ENCODE data around the gene C4A. TPM values are rescaled to one million over a fixed set of nuclear protein-coding genes. Genes with fewer than 3 reads are reported as not detected.
"Not testable (repeated sequence)": the region's sequence is repeated elsewhere in the genome, so short reads cannot be mapped to it uniquely, and the experiment has no call there.

Gene C4A
- total and polyA plus RNA-seq, 2 donors (not counting 1 experiment from before 2014, with no cell fraction given), result 21.1 to 25.2 TPM

- Histone ChIP-seq H3K36me3 (ENCODE audit: control insufficient read depth, insufficient read depth, low read length) (peaks cover 2% of the 10 kb centered on the region), H3K4me1 (ENCODE audit: control insufficient read depth, extremely low read depth, insufficient read depth, low read length) (no peaks in the 10 kb centered on the region)
- DNase-seq (ENCODE audit: low read depth in 2 of 2), result no peak
Observed at GRCh38 chr6:31978831-31979230, 3.0 kb upstream of the C4A start.

GRCh38 chr6:31979238-31979898 is 2.5 kb upstream of the C4A start:
- TF ChIP-seq CTCF (conservative IDR thresholded peaks at IDR 0.05 in 1 of 2, IDR thresholded peaks at IDR 0.05 in 1 of 2; ENCODE audit: low read depth in 1 of 2, low read length in 2 of 2) (no peak), EZH2 (IDR thresholded peaks at IDR 0.05; ENCODE audit: low read length, missing control alignments) (no peak)
- Histone ChIP-seq H3K9ac (ENCODE audit: insufficient read depth, low read length) (no peak overlapping the region), H4K20me1 (ENCODE audit: control insufficient read depth, extremely low read depth, insufficient read depth, low read length) (no peaks in the 10 kb centered on the region), H3K36me3 (ENCODE audit: control insufficient read depth, insufficient read depth, low read length) (peaks cover 2% of the 10 kb centered on the region), H2AFZ (ENCODE audit: low read length) (no peak overlapping the region), H3K27ac (ENCODE audit: insufficient read depth, low read length) (no peak overlapping the region), H3K4me2 (ENCODE audit: extremely low read depth, insufficient read depth, low read length) (no peak overlapping the region), H3K4me3 (replicated peaks in 1 of 4; ENCODE audit: control extremely low read depth in 1 of 4, insufficient read depth in 1 of 4, low read depth in 3 of 4, low read length in 4 of 4) (no peak overlapping the region), H3K4me1 (ENCODE audit: control insufficient read depth, extremely low read depth, insufficient read depth, low read length) (no peaks in the 10 kb centered on the region), H3K27me3 (ENCODE audit: control insufficient read depth, insufficient read depth, low read length) (no peaks in the 10 kb centered on the region), H3K79me2 (ENCODE audit: control insufficient read depth, insufficient read depth, low read length) (no peaks in the 10 kb centered on the region), H3K9me3 (ENCODE audit: control insufficient read depth, insufficient read depth, low read depth, low read length) (no peaks in the 10 kb centered on the region)
- no peak for DNase-seq (ENCODE audit: low read depth in 2 of 2)

More at GRCh38 chr6:31978831-31979230, 3.0 kb upstream of the C4A start:
- Histone ChIP-seq H3K27me3 (ENCODE audit: control insufficient read depth, insufficient read depth, low read length) (no peaks in the 10 kb centered on the region), H3K79me2 (ENCODE audit: control insufficient read depth, insufficient read depth, low read length) (peaks cover 2% of the 10 kb centered on the region), H4K20me1 (ENCODE audit: control insufficient read depth, extremely low read depth, insufficient read depth, low read length) (no peaks in the 10 kb centered on the region), H3K4me3 (replicated peaks in 1 of 4; ENCODE audit: control extremely low read depth in 1 of 4, insufficient read depth in 1 of 4, low read depth in 3 of 4, low read length in 4 of 4) (no peak overlapping the region), H3K4me2 (ENCODE audit: extremely low read depth, insufficient read depth, low read length) (no peak overlapping the region), H3K9me3 (ENCODE audit: control insufficient read depth, insufficient read depth, low read depth, low read length) (no peaks in the 10 kb centered on the region), H2AFZ (ENCODE audit: low read length) (no peak overlapping the region), H3K27ac (ENCODE audit: insufficient read depth, low read length) (no peak overlapping the region), H3K9ac (ENCODE audit: insufficient read depth, low read length) (no peak overlapping the region)
- TF ChIP-seq CTCF (conservative IDR thresholded peaks at IDR 0.05 in 1 of 2, IDR thresholded peaks at IDR 0.05 in 1 of 2; ENCODE audit: low read depth in 1 of 2, low read length in 2 of 2), result no peak

GRCh38 chr6:31980195-31980876 is 1.5 kb upstream of the C4A start:
- DNase-seq (ENCODE audit: low read depth in 2 of 2); H3K4me2 ChIP-seq (ENCODE audit: extremely low read depth, insufficient read depth, low read length); H3K27me3 ChIP-seq (ENCODE audit: control insufficient read depth, insufficient read depth, low read length); H3K36me3 ChIP-seq (ENCODE audit: control insufficient read depth, insufficient read depth, low read length); H3K9me3 ChIP-seq (ENCODE audit: control insufficient read depth, insufficient read depth, low read depth, low read length); H4K20me1 ChIP-seq (ENCODE audit: control insufficient read depth, extremely low read depth, insufficient read depth, low read length); H3K9ac ChIP-seq (ENCODE audit: insufficient read depth, low read length); H3K4me1 ChIP-seq (ENCODE audit: control insufficient read depth, extremely low read depth, insufficient read depth, low read length); H2AFZ ChIP-seq (ENCODE audit: low read length); H3K27ac ChIP-seq (ENCODE audit: insufficient read depth, low read length); H3K4me3 ChIP-seq (replicated peaks in 1 of 4; ENCODE audit: control extremely low read depth in 1 of 4, insufficient read depth in 1 of 4, low read depth in 3 of 4, low read length in 4 of 4); H3K79me2 ChIP-seq (ENCODE audit: control insufficient read depth, insufficient read depth, low read length): not testable (repeated sequence)

GRCh38 chr6:31980998-31981397 is 859 bp upstream of the C4A start:
- H4K20me1 ChIP-seq (ENCODE audit: control insufficient read depth, extremely low read depth, insufficient read depth, low read length); DNase-seq (ENCODE audit: low read depth in 2 of 2); H3K9me3 ChIP-seq (ENCODE audit: control insufficient read depth, insufficient read depth, low read depth, low read length); H3K36me3 ChIP-seq (ENCODE audit: control insufficient read depth, insufficient read depth, low read length); H3K4me1 ChIP-seq (ENCODE audit: control insufficient read depth, extremely low read depth, insufficient read depth, low read length); H3K27ac ChIP-seq (ENCODE audit: insufficient read depth, low read length); H3K27me3 ChIP-seq (ENCODE audit: control insufficient read depth, insufficient read depth, low read length); H3K4me3 ChIP-seq (replicated peaks in 1 of 4; ENCODE audit: control extremely low read depth in 1 of 4, insufficient read depth in 1 of 4, low read depth in 3 of 4, low read length in 4 of 4); H2AFZ ChIP-seq (ENCODE audit: low read length); H3K4me2 ChIP-seq (ENCODE audit: extremely low read depth, insufficient read depth, low read length); H3K79me2 ChIP-seq (ENCODE audit: control insufficient read depth, insufficient read depth, low read length); H3K9ac ChIP-seq (ENCODE audit: insufficient read depth, low read length): not testable (repeated sequence)

- not testable (repeated sequence) for H3K27ac ChIP-seq (ENCODE audit: insufficient read depth, low read length); H3K4me1 ChIP-seq (ENCODE audit: control insufficient read depth, extremely low read depth, insufficient read depth, low read length); H2AFZ ChIP-seq (ENCODE audit: low read length); H4K20me1 ChIP-seq (ENCODE audit: control insufficient read depth, extremely low read depth, insufficient read depth, low read length); H3K9me3 ChIP-seq (ENCODE audit: control insufficient read depth, insufficient read depth, low read depth, low read length); H3K27me3 ChIP-seq (ENCODE audit: control insufficient read depth, insufficient read depth, low read length); H3K4me3 ChIP-seq (replicated peaks in 1 of 4; ENCODE audit: control extremely low read depth in 1 of 4, insufficient read depth in 1 of 4, low read depth in 3 of 4, low read length in 4 of 4); H3K36me3 ChIP-seq (ENCODE audit: control insufficient read depth, insufficient read depth, low read length); DNase-seq (ENCODE audit: low read depth in 2 of 2); H3K9ac ChIP-seq (ENCODE audit: insufficient read depth, low read length); H3K79me2 ChIP-seq (ENCODE audit: control insufficient read depth, insufficient read depth, low read length); H3K4me2 ChIP-seq (ENCODE audit: extremely low read depth, insufficient read depth, low read length)
Observed at GRCh38 chr6:31989363-31989762, 7.5 kb downstream of the C4A start.

All from fibroblast of lung (primary cell).